ENCODE measurements around the gene TRAF1. TPM values are rescaled to one million over a fixed set of nuclear protein-coding genes. Genes with fewer than 3 reads are reported as not detected.

TRAF1 gene
- total RNA-seq, 1 experiment from 2014 or later, result 18.8 TPM

DNA sequence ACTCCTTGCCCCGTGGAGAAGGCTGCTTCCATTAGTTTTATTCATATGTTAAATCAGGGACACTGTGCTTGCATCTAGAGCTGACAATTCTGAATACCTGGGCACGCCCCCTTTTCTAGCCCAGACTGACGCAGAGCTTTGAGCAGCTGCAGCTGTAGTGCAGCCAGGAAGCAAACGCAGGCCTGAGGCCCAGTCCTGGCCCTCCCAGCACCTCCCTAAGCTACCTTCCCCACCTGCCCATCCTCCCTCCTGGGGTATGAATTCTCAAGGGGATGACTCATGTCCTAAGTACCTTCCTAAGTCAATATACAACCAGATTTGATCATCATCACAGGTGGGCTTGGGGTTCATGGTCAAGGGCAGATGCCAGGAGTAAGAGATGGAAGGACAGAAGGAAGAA, 53.1 kb downstream of the TRAF1 start:
- Histone ChIP-seq H3K79me2 (ENCODE audit: low read length) (peaks cover 16% of the 10 kb centered on the region), H3K27ac (ENCODE audit: low read length) (peak overlapping the region; percentile 99), H3K4me3 (ENCODE audit: low read length) (no peak overlapping the region), H3K4me1 (ENCODE audit: low read length) (peaks cover 61% of the 10 kb centered on the region), H2AFZ (ENCODE audit: low read length) (no peak overlapping the region), H3K36me3 (ENCODE audit: insufficient read depth, low read length) (peaks cover 43% of the 10 kb centered on the region), H3K4me2 (ENCODE audit: low read depth, low read length, poor library complexity, severe bottlenecking) (no peak overlapping the region), H4K20me1 (ENCODE audit: insufficient read depth, low read depth, low read length) (no peaks in the 10 kb centered on the region), H3K27me3 (ENCODE audit: low read length) (no peaks in the 10 kb centered on the region), H3K9me3 (ENCODE audit: low read length) (no peaks in the 10 kb centered on the region), H3K9ac (ENCODE audit: low read length) (peak overlapping the region; percentile 26; the same call in 1 of the 2 replicates), H3K9me2 (replicated peaks; ENCODE audit: insufficient read depth, low read length) (no peaks in the 10 kb centered on the region)
- DNase-seq, result peak; percentile 59

DNA sequence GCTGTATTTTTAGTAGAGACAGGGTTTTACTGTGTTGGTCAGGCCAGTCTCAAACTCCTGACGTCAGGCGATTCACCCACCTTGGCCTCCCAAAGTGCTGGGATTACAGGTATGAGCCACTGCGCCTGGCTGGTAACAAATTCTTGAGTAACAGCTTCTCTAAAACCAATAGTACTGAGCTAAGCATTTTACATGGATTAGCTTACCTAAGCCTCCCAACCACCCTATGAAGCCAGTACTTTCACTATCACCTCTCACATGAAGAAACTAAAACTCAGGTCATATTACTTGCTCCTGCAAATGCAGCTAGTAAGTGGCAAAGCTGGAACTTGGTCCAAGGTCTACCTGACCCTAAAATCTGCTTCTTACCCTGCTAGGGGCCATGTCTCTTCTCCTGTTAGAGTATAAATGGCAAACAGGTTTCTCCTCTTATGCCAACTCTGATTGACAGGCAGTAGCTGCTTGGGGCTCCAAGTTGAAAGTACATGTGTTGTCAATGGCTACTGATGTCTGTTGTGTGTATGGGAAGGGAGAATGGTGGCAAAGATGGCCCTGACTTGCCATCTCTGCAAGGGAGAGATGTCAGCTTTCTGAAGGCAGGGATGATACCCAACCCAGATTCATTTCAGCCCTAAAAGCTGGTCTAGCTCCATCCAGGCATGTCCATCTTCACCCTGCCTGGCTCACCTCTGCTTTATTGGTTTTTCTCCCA, 53.6 kb downstream of the TRAF1 start:
- peak overlapping the region; percentile 99 for H3K27ac ChIP-seq (ENCODE audit: low read length)

GRCh38 chr9:120870206-120870605, 56.4 kb downstream of the TRAF1 start:
- Histone ChIP-seq H3K4me2 (ENCODE audit: low read depth, low read length, poor library complexity, severe bottlenecking) (no peak overlapping the region), H3K4me3 (ENCODE audit: low read length) (no peak overlapping the region), H2AFZ (ENCODE audit: low read length) (no peak overlapping the region), H3K36me3 (ENCODE audit: insufficient read depth, low read length) (peaks cover 52% of the 10 kb centered on the region), H3K27ac (ENCODE audit: low read length) (peak overlapping the region; percentile 66), H3K27me3 (ENCODE audit: low read length) (no peaks in the 10 kb centered on the region), H3K9me2 (replicated peaks; ENCODE audit: insufficient read depth, low read length) (no peaks in the 10 kb centered on the region), H3K79me2 (ENCODE audit: low read length) (peaks cover 3% of the 10 kb centered on the region), H3K4me1 (ENCODE audit: low read length) (peaks cover 47% of the 10 kb centered on the region), H3K9ac (ENCODE audit: low read length) (0 out of 2 replicates have a peak overlapping the region, but pooled peaks have one; percentile 23), H3K9me3 (ENCODE audit: low read length) (no peaks in the 10 kb centered on the region), H4K20me1 (ENCODE audit: insufficient read depth, low read depth, low read length) (no peaks in the 10 kb centered on the region)
- no peak for DNase-seq

More for the DNA sequence above, 53.6 kb downstream of the TRAF1 start:
- H3K9me3 ChIP-seq (ENCODE audit: low read length), result no peaks in the 10 kb centered on the region
- no peak overlapping the region for H3K4me2 ChIP-seq (ENCODE audit: low read depth, low read length, poor library complexity, severe bottlenecking)
- peaks cover 41% of the 10 kb centered on the region for H3K36me3 ChIP-seq (ENCODE audit: insufficient read depth, low read length)
- no peaks in the 10 kb centered on the region for H3K9me2 ChIP-seq (replicated peaks; ENCODE audit: insufficient read depth, low read length)
- peaks cover 16% of the 10 kb centered on the region for H3K79me2 ChIP-seq (ENCODE audit: low read length)
- H3K9ac ChIP-seq (ENCODE audit: low read length), result no peak overlapping the region
- H2AFZ ChIP-seq (ENCODE audit: low read length), result no peak overlapping the region
- H3K4me1 ChIP-seq (ENCODE audit: low read length), result peaks cover 61% of the 10 kb centered on the region
- no peaks in the 10 kb centered on the region for H3K27me3 ChIP-seq (ENCODE audit: low read length)
- no peak overlapping the region for H3K4me3 ChIP-seq (ENCODE audit: low read length)
- no peaks in the 10 kb centered on the region for H4K20me1 ChIP-seq (ENCODE audit: insufficient read depth, low read depth, low read length)
- no peak for DNase-seq

DNA sequence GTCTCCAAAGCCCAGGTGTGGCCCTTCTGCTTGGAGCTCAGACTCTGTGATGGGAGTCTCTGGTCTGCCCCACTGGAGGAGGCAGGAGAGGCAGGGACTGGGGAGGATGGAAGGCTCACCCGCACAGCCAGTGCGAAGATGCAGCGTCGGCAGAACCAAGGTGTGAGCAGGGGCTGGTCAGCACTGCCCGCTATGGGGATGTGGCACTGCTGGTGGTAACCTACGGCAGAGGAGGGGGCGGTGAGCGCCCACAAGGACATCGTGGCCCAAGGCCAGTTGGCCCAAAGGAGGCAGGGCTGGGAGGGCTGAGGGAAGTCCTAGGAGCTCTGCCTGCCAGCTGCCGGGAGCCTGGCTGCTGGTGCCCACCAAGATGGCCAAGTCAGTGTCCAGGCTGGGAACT, 56.9 kb downstream of the TRAF1 start:
- Histone ChIP-seq H2AFZ (ENCODE audit: low read length) (no peak overlapping the region), H4K20me1 (ENCODE audit: insufficient read depth, low read depth, low read length) (no peaks in the 10 kb centered on the region), H3K9me3 (ENCODE audit: low read length) (no peaks in the 10 kb centered on the region), H3K4me3 (ENCODE audit: low read length) (peak overlapping the region; percentile 53; the same call in 1 of the 2 replicates), H3K27me3 (ENCODE audit: low read length) (no peaks in the 10 kb centered on the region), H3K9ac (ENCODE audit: low read length) (peak overlapping the region; percentile 64; the same call in 1 of the 2 replicates), H3K4me1 (ENCODE audit: low read length) (peaks cover 42% of the 10 kb centered on the region), H3K9me2 (replicated peaks; ENCODE audit: insufficient read depth, low read length) (no peaks in the 10 kb centered on the region), H3K36me3 (ENCODE audit: insufficient read depth, low read length) (peaks cover 50% of the 10 kb centered on the region), H3K27ac (ENCODE audit: low read length) (peak overlapping the region; percentile 66), H3K79me2 (ENCODE audit: low read length) (no peaks in the 10 kb centered on the region), H3K4me2 (ENCODE audit: low read depth, low read length, poor library complexity, severe bottlenecking) (peak overlapping the region; percentile 73)
- DNase-seq, result no peak

GRCh38 chr9:120869360-120869687, 57.3 kb downstream of the TRAF1 start:
- H2AFZ ChIP-seq (ENCODE audit: low read length), result no peak overlapping the region
- peak overlapping the region; percentile 73 for H3K4me2 ChIP-seq (ENCODE audit: low read depth, low read length, poor library complexity, severe bottlenecking)
- H3K36me3 ChIP-seq (ENCODE audit: insufficient read depth, low read length), result peaks cover 47% of the 10 kb centered on the region

DNA sequence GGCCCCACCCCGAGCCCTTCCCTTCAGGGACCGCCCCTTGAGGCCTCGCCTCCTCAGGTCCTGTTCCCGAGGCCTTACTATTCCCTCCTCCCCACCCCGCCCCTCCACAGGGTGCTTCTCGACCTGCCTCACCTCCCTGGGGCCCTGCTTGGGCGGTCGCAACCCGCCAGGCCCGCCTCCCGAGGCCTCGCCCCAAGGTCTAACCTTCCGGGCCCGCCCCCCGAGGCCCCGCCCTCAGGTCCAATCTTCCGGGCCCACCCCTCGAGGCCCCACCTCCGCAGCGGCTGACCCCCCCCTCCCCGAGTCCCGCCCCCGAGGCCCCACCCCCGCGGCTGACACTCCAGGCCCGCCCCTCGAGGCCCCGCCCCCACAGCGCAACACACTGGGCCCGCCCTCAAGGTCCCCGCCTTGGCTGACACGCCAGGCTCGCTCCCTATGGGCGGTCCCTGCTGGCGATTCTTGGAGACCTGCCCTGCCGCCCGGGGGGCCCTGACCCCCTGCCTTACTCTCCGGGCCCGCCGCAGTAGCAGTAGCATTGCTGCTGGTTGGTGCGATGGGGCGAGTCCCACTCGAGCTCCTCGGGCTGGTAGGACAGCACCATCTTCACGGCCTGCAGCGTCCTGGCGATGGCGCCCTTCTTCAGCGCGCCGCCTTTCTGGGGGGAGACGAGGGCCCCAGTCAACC, 57.8 kb downstream of the TRAF1 start:
- Histone ChIP-seq H3K27me3 (ENCODE audit: low read length) (no peaks in the 10 kb centered on the region), H3K9me2 (replicated peaks; ENCODE audit: insufficient read depth, low read length) (no peaks in the 10 kb centered on the region), H3K79me2 (ENCODE audit: low read length) (no peaks in the 10 kb centered on the region), H3K4me3 (ENCODE audit: low read length) (peak overlapping the region; percentile 53; the same call in 1 of the 2 replicates), H3K9me3 (ENCODE audit: low read length) (no peaks in the 10 kb centered on the region), H3K36me3 (ENCODE audit: insufficient read depth, low read length) (peaks cover 47% of the 10 kb centered on the region), H3K27ac (ENCODE audit: low read length) (peak overlapping the region; percentile 66), H3K9ac (ENCODE audit: low read length) (peak overlapping the region; percentile 64), H2AFZ (ENCODE audit: low read length) (no peak overlapping the region), H3K4me2 (ENCODE audit: low read depth, low read length, poor library complexity, severe bottlenecking) (peak overlapping the region; percentile 73), H4K20me1 (ENCODE audit: insufficient read depth, low read depth, low read length) (no peaks in the 10 kb centered on the region), H3K4me1 (ENCODE audit: low read length) (peaks cover 33% of the 10 kb centered on the region)
- peak; percentile 100 for DNase-seq

More at GRCh38 chr9:120869360-120869687, 57.3 kb downstream of the TRAF1 start:
- H3K9me3 ChIP-seq (ENCODE audit: low read length), result no peaks in the 10 kb centered on the region
- peaks cover 38% of the 10 kb centered on the region for H3K4me1 ChIP-seq (ENCODE audit: low read length)
- no peaks in the 10 kb centered on the region for H4K20me1 ChIP-seq (ENCODE audit: insufficient read depth, low read depth, low read length)
- H3K4me3 ChIP-seq (ENCODE audit: low read length), result peak overlapping the region; percentile 53; the same call in 1 of the 2 replicates
- H3K27ac ChIP-seq (ENCODE audit: low read length), result peak overlapping the region; percentile 66
- H3K9me2 ChIP-seq (replicated peaks; ENCODE audit: insufficient read depth, low read length), result no peaks in the 10 kb centered on the region
- H3K9ac ChIP-seq (ENCODE audit: low read length), result peak overlapping the region; percentile 64
- H3K27me3 ChIP-seq (ENCODE audit: low read length), result no peaks in the 10 kb centered on the region
- no peak for DNase-seq
- no peaks in the 10 kb centered on the region for H3K79me2 ChIP-seq (ENCODE audit: low read length)

DNA sequence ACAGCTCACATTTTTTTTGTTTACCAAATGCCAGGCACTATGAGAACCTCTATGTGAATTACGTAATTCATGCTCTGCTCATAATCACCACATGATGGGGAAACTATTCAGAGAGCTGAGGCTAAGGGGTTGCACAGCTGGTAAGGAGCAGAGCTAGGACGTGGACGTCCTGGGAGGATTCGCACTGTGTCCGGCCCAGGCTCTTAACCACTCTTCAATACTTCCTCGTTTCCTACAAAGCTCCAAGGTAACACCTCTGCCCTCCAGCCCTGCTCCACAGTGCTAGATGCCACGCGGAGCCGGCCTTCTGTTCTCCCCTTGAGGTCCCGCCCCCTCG, 58.3 kb downstream of the TRAF1 start:
- Histone ChIP-seq H3K36me3 (ENCODE audit: insufficient read depth, low read length) (peaks cover 44% of the 10 kb centered on the region), H3K9ac (ENCODE audit: low read length) (peak overlapping the region; percentile 55), H3K27me3 (ENCODE audit: low read length) (no peaks in the 10 kb centered on the region), H3K27ac (ENCODE audit: low read length) (peak overlapping the region; percentile 27; the same call in 1 of the 2 replicates), H3K4me1 (ENCODE audit: low read length) (peaks cover 28% of the 10 kb centered on the region), H3K79me2 (ENCODE audit: low read length) (no peaks in the 10 kb centered on the region), H3K4me2 (ENCODE audit: low read depth, low read length, poor library complexity, severe bottlenecking) (peak overlapping the region; percentile 64), H3K9me2 (replicated peaks; ENCODE audit: insufficient read depth, low read length) (no peaks in the 10 kb centered on the region), H3K4me3 (ENCODE audit: low read length) (peak overlapping the region; percentile 53; the same call in 1 of the 2 replicates), H2AFZ (ENCODE audit: low read length) (no peak overlapping the region), H3K9me3 (ENCODE audit: low read length) (no peaks in the 10 kb centered on the region), H4K20me1 (ENCODE audit: insufficient read depth, low read depth, low read length) (no peaks in the 10 kb centered on the region)
- DNase-seq, result no peak

- no peak for DNase-seq
- Histone ChIP-seq H3K9me3 (ENCODE audit: low read length) (no peaks in the 10 kb centered on the region), H3K27me3 (ENCODE audit: low read length) (no peaks in the 10 kb centered on the region), H2AFZ (ENCODE audit: low read length) (no peak overlapping the region), H3K4me3 (ENCODE audit: low read length) (peak overlapping the region; percentile 53; the same call in 1 of the 2 replicates), H3K9ac (ENCODE audit: low read length) (peak overlapping the region; percentile 55), H3K9me2 (replicated peaks; ENCODE audit: insufficient read depth, low read length) (no peaks in the 10 kb centered on the region), H3K4me2 (ENCODE audit: low read depth, low read length, poor library complexity, severe bottlenecking) (peak overlapping the region; percentile 64), H3K27ac (ENCODE audit: low read length) (peak overlapping the region; percentile 27; the same call in 1 of the 2 replicates), H4K20me1 (ENCODE audit: insufficient read depth, low read depth, low read length) (no peaks in the 10 kb centered on the region), H3K36me3 (ENCODE audit: insufficient read depth, low read length) (peaks cover 42% of the 10 kb centered on the region; the same call in 1 of the 2 replicates), H3K79me2 (ENCODE audit: low read length) (no peaks in the 10 kb centered on the region), H3K4me1 (ENCODE audit: low read length) (peaks cover 23% of the 10 kb centered on the region)
These were observed 58.8 kb downstream of the TRAF1 start for GRCh38 chr9:120867676-120868338.

All from Karpas-422 (cell line).